Sigmoid colon (tissue), 4 donors: ENCODE measurements around the gene CNTN2.

Experiments
- EP300 ChIP-seq, 4 donors: sonication (generic); formaldehyde crosslinking; IDR thresholded peaks; one replicate each; pipeline ENCODE4 v1.6.1; 2017; ENCODE audit warnings: antibody characterized with exemption in 4 of 4
- POLR2AphosphoS5 ChIP-seq, 4 donors: sonication (generic); formaldehyde crosslinking; IDR thresholded peaks; one replicate each; pipeline ENCODE4 v1.6.1; 2017; ENCODE audit warnings: antibody characterized with exemption in 4 of 4
- TF ChIP-seq, protein P1 (sequence below), 4 experiments: fragments of 450-650 bp in 3 of 4; fragments of 200-600 bp in 1 of 4; IDR thresholded peaks; one replicate each; pipeline ENCODE4 v1.5.1; 2016 to 2019; ENCODE audit warnings: antibody characterized with exemption in 4 of 4, mild to moderate bottlenecking in 3 of 4, moderate library complexity in 2 of 4

DNA sequence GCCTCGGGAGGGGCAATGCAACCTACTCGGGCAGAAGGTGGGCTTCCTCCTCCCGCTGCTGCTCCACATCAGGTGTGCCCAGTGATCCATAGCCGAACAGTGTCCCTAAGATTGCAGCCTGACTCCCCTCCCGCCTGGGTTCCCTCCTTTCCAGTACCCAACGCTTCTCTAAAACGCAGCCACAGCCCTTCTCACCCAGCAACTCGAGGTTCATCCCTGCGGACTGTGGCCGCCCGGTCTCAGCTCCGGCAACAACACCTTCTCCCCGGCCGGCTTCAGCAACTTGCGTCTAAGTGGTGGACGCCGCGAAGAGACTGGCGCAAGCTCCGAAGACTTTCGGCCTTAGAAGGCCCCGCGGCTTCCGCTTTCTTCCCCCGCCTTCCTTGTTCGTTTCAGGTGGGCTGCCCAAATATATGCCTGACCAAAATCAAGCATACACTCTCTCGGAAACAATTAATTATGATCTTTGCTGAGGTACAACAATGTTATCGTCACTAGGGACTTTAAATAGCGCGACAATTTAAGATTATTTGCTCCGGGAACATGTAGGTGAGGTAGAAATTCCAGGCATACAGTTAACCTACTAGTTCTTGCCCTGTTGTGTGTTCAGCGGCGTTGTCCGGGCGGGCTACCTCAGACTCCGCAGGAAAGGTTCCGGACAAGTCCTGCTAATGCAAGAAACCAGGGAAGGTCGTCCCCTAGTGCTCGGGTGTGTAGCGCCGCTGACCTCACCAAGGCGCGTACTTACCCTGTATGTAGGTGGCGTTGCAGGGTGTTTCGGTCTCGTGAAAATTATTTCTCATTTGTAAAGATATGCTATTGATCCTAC lies 78.9 kb downstream of the CNTN2 start, which contains the start of gene RBBP5:
- TF ChIP-seq, protein P1, sequence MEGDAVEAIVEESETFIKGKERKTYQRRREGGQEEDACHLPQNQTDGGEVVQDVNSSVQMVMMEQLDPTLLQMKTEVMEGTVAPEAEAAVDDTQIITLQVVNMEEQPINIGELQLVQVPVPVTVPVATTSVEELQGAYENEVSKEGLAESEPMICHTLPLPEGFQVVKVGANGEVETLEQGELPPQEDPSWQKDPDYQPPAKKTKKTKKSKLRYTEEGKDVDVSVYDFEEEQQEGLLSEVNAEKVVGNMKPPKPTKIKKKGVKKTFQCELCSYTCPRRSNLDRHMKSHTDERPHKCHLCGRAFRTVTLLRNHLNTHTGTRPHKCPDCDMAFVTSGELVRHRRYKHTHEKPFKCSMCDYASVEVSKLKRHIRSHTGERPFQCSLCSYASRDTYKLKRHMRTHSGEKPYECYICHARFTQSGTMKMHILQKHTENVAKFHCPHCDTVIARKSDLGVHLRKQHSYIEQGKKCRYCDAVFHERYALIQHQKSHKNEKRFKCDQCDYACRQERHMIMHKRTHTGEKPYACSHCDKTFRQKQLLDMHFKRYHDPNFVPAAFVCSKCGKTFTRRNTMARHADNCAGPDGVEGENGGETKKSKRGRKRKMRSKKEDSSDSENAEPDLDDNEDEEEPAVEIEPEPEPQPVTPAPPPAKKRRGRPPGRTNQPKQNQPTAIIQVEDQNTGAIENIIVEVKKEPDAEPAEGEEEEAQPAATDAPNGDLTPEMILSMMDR (IDR thresholded peaks at IDR 0.05) = peak; percentile 49 to 68 (median 56)
- peak; percentile 78 to 96 (median 88) for TF ChIP-seq POLR2AphosphoS5 (IDR thresholded peaks at IDR 0.05)
- TF ChIP-seq EP300 (IDR thresholded peaks at IDR 0.05) = no peak
